ENCODE results near the gene RAB11FIP3. TPM values are rescaled to one million over a fixed set of nuclear protein-coding genes. Genes with fewer than 3 reads are reported as not detected.

Gene RAB11FIP3
- total and polyA plus RNA-seq, 9 of the 15 experiments (the other 6 are each of a cell fraction or from before 2014, with no cell fraction given), result 0.46 to 13.1 (median 4.3) TPM

DNA sequence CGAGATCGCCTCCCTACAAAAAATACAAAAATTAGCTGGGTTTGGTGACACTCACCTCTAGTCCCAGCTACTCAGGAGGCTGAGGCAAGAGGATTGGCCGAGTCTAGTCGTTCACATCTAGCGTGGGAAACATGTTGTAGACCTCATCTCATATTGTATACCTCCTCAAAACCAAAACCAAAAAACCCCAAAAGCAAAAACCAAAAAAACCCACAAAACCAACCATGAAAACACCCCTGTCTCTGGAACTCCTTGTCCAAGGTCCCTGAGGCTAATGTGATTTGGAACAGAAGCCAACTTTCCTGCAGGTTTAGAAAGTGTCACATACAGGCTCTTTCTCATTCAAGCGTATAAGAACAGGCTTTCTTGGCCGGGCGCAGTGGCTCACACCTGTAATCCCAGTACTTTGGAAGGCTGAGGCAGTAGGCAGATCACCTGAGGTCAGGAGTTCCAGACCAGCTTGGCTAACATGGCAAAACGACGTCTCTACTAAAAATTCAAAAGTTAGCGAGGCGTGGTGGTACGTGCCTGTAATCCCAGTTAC is 29.0 kb downstream of the RAB11FIP3 start:
- WGBS (ENCODE audit: insufficient coverage, low coverage, missing lambda C conversion rate), result 78% methylated on average over 13 of the region's 13 CpGs
- Histone ChIP-seq H3K9me3 (replicated peaks; ENCODE audit: control insufficient read depth, insufficient read depth, low read depth, low read length) (no peaks in the 10 kb centered on the region), H4K20me1 (replicated peaks; ENCODE audit: control insufficient read depth, insufficient read depth, low read length) (0 out of 2 replicates have a peak, but pooled peaks cover 9% of the 10 kb centered on the region), H3K79me2 (ENCODE audit: control insufficient read depth, insufficient read depth, low read length) (no peaks in the 10 kb centered on the region), H3K4me3 (no peak overlapping the region), H3K27ac (ENCODE audit: extremely low read depth, low read depth, low read length) (no peak overlapping the region), H3K9me1 (ENCODE audit: control insufficient read depth, insufficient read depth, low read length) (peaks cover 4% of the 10 kb centered on the region), H3K36me3 (ENCODE audit: control insufficient read depth, insufficient read depth, low read length) (no peaks in the 10 kb centered on the region), H3K9ac (ENCODE audit: insufficient read depth in 1 of 2, low read depth in 2 of 2, low read length in 2 of 2) (no peak overlapping the region), H3K4me1 (replicated peaks in 1 of 2; ENCODE audit: control insufficient read depth in 2 of 2, insufficient read depth in 2 of 2, low read length in 2 of 2) (peaks cover 10 to 14% of the 10 kb centered on the region in 2 experiments), H3K4me2 (ENCODE audit: insufficient read depth, low read length) (no peak overlapping the region), H2AFZ (ENCODE audit: low read depth, low read length) (no peak overlapping the region), H3K27me3 (ENCODE audit: control insufficient read depth in 2 of 2, insufficient read depth in 2 of 2, low read length in 2 of 2) (no peaks in the 10 kb centered on the region)
- no peak for DNase-seq (ENCODE audit: extremely low read depth in 1 of 4, low spot score in 3 of 4)
- ATAC-seq, result no peak
- TF ChIP-seq TRIM28 (IDR thresholded peaks at IDR 0.05) (no peak), CEBPG (CRISPR knock-in tag; IDR thresholded peaks at IDR 0.05) (no peak), CEBPG (tag; conservative IDR thresholded peaks at IDR 0.05 in 1 of 2, IDR thresholded peaks at IDR 0.05 in 1 of 2) (no peak), ZBTB1 (CRISPR knock-in tag; IDR thresholded peaks at IDR 0.05; ENCODE audit: borderline replicate concordance, low read depth) (no peak), PBX2 (CRISPR knock-in tag; IDR thresholded peaks at IDR 0.05; ENCODE audit: low read depth) (no peak), PBX2 (tag; conservative IDR thresholded peaks at IDR 0.05; ENCODE audit: low read depth) (no peak), HDAC3 (IDR thresholded peaks at IDR 0.05; ENCODE audit: borderline replicate concordance, partially characterized antibody) (no peak), ATF3 (IDR thresholded peaks at IDR 0.05) (no peak), ATF3 (CRISPR knock-in tag; conservative IDR thresholded peaks at IDR 0.05) (no peak), ZNF644 (tag; IDR thresholded peaks at IDR 0.05; ENCODE audit: low read depth) (no peak), POLR2B (IDR thresholded peaks at IDR 0.05; ENCODE audit: low read depth, partially characterized antibody) (no peak)
- TF ChIP-seq, protein P1, sequence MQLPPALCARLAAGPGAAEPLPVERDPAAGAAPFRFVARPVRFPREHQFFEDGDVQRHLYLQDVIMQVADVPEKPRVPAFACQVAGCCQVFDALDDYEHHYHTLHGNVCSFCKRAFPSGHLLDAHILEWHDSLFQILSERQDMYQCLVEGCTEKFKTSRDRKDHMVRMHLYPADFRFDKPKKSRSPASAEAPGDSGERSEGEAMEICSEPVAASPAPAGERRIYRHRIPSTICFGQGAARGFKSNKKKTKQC (CRISPR knock-in tag; IDR thresholded peaks at IDR 0.05), result no peak
- intact Hi-C loops (cut with micrococcal nuclease) (no loop called here), in situ Hi-C loops (cut with MboI) (no loop called here)
- BruUV-seq (replicated peaks), result no TSS peak
- no peak for FAIRE-seq
- ChIA-PET POLR2A (interaction anchor here (0.6 kb wide), 1 partner anchor 71 kb away, joined by 5 read pairs; no protein-coding TSS in a partner anchor), CTCF (ENCODE audit: low intra/inter-chr PET ratio) (interaction anchor here (0.7 kb wide), 1 partner anchor 72 kb away, joined by 3 read pairs; the partner anchor contains the start of gene PGAP6)

Measured in K562 (cell line).